LNCAP (cell line): Measurements from ENCODE around the gene KDM6B.

Source experiments
- TF ChIP-seq, protein P1 (sequence below): fragments of 450-650 bp; IDR thresholded peaks from 2 replicates; pipeline ENCODE4 v1.5.1; 2017; ENCODE audit warnings: mild to moderate bottlenecking

The KDM6B gene

DNA sequence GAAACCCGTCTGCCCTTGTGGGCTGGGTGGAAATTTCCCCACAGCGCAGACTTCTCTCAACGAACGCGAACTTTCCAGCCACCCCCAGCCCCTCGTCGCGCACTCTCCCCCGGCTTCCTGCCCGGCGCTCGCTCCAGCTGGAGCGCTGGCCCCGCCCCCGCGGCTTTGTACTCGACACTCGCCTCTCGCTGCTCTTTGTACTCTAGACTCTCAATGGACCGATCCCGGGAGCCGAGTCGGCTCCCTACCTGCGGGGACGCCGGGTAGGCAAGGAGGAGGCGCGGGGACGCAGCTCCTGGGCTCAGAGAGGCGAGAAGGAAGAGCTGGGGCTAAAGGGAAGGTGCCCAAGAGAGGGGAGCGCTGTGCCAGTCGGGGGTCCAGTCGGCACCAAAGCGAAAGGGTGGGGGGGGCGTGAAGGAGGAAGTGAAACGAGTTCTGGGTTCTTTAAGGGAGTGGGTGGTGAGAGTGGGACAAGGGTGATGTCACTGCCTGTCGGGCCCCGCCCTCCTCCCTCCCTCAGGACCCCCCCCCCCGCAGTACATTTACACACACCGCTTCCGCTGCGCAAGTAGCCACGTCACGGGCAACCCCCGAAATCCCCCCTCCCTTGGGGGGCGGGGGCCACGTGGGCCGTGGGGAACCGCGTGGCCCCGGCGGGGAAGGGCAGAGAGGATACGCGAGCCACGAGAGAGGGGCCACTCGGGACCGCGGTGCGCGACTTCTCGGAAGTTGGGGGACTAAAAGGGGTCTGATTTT lies 9.7 kb downstream of the KDM6B start:
- TF ChIP-seq, protein P1, sequence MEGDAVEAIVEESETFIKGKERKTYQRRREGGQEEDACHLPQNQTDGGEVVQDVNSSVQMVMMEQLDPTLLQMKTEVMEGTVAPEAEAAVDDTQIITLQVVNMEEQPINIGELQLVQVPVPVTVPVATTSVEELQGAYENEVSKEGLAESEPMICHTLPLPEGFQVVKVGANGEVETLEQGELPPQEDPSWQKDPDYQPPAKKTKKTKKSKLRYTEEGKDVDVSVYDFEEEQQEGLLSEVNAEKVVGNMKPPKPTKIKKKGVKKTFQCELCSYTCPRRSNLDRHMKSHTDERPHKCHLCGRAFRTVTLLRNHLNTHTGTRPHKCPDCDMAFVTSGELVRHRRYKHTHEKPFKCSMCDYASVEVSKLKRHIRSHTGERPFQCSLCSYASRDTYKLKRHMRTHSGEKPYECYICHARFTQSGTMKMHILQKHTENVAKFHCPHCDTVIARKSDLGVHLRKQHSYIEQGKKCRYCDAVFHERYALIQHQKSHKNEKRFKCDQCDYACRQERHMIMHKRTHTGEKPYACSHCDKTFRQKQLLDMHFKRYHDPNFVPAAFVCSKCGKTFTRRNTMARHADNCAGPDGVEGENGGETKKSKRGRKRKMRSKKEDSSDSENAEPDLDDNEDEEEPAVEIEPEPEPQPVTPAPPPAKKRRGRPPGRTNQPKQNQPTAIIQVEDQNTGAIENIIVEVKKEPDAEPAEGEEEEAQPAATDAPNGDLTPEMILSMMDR = no peak

DNA sequence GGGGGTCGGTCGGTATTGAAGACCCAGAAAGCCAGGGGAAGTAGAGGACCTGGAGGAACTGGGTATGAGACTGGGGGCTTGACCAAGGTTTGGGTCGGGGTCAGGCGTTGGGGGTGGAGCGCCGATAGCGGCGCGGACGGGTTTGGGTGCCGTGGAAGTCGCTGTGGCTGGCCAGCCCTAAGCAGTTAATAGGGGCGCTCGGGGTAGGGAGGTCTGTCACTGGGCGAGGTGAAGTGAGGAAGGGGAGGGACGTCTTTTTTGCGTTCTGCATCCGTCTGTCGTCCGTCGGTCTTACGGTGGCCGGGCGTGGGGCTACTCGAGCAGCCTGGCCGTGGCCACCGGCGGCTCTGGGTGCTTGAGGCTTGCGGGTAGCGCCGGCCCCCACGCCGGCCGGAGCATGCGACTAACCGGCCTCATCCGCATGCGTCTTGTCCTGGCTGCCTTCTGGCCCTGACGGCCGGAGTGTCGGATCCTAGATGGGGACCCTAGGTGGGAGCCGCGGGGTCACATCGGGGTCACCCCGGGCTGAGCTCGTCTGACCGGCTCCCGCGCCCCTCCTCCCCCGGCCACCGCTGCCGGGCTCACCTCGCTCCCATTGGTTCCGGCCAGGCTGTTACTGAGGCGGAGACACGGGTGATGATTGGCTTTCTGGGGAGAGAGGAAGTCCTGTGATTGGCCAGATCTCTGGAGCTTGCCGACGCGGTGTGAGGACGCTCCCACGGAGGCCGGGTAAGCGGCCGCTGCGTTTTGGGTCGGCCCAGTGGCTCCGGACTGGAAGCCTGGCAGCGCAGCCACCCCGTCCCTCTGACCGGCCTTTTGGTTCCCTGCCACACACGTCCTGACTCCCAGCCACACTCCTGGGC lies 10.5 kb downstream of the KDM6B start:
- TF ChIP-seq, protein P1 = no peak

DNA sequence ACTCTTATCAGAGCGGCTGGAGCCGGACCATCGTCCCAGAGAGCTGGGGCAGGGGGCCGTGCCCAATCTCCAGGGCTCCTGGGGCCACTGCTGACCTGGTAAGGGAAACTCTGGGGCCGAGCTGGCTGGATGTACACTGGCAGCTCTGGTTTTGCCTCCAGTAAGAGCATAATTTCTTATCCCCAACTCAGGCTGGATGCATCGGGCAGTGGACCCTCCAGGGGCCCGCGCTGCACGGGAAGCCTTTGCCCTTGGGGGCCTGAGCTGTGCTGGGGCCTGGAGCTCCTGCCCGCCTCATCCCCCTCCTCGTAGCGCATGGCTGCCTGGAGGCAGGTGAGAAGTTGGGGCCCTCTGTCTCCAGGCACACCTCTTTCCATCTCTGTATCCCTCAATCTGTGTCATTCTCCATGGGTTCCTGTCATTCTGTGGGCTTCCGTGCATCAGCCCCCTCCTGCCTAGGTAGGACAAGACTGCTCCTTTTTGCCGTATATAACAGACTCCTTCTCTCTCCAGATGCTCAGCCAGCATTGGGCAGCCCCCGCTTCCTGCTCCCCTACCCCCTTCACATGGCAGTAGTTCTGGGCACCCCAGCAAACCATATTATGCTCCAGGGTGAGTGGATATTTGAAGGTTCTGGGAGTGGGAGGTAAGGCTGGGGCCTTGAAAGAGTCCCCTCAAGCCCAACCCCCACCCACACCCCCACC lies 11.5 kb downstream of the KDM6B start:
- TF ChIP-seq, protein P1 = no peak

DNA sequence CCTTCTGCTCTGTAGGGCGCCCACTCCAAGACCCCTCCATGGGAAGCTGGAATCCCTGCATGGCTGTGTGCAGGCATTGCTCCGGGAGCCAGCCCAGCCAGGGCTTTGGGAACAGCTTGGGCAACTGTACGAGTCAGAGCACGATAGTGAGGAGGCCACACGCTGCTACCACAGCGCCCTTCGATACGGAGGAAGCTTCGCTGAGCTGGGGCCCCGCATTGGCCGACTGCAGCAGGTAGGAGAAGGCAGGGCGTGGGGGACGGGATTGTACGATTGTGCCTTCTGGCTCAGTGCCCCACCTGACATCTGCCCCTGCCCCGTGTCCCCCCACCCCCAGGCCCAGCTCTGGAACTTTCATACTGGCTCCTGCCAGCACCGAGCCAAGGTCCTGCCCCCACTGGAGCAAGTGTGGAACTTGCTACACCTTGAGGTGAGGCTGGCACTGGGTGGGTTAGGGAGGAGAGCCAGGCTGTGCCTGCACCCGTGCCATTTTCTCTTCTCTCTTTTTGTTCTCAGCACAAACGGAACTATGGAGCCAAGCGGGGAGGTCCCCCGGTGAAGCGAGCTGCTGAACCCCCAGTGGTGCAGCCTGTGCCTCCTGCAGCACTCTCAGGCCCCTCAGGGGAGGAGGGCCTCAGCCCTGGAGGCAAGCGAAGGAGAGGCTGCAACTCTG lies 12.2 kb downstream of the KDM6B start:
- TF ChIP-seq, protein P1 = no peak

DNA sequence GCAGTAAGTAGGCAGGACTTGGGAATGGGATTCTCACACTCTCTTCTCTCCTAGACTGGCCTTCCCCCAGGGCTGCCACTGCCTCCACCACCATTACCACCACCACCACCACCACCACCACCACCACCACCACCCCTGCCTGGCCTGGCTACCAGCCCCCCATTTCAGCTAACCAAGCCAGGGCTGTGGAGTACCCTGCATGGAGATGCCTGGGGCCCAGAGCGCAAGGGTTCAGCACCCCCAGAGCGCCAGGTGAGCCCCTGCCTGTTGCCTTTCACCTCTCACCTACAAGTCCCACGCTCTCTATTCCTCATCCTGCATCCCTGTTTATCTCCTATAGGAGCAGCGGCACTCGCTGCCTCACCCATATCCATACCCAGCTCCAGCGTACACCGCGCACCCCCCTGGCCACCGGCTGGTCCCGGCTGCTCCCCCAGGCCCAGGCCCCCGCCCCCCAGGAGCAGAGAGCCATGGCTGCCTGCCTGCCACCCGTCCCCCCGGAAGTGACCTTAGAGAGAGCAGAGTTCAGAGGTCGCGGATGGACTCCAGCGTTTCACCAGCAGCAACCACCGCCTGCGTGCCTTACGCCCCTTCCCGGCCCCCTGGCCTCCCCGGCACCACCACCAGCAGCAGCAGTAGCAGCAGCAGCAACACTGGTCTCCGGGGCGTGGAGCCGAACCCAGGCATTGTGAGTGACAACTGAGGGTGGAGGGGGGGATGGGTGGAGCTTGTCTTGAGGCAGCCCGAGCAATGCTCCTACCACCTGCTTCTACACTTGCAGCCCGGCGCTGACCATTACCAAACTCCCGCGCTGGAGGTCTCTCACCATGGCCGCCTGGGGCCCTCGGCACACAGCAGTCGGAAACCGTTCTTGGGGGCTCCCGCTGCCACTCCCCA lies 13.0 kb downstream of the KDM6B start:
- TF ChIP-seq, protein P1 = no peak

DNA sequence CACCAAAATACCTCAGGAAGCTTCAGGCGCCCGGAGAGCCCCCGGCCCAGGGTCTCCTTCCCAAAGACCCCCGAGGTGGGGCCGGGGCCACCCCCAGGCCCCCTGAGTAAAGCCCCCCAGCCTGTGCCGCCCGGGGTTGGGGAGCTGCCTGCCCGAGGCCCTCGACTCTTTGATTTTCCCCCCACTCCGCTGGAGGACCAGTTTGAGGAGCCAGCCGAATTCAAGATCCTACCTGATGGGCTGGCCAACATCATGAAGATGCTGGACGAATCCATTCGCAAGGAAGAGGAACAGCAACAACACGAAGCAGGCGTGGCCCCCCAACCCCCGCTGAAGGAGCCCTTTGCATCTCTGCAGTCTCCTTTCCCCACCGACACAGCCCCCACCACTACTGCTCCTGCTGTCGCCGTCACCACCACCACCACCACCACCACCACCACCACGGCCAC lies 14.1 kb downstream of the KDM6B start:
- TF ChIP-seq, protein P1 = no peak
